Neural progenitor cell (in vitro differentiated cells): ENCODE data around the gene COP1.
"Not testable (repeated sequence)": the region's sequence is repeated elsewhere in the genome, so short reads cannot be mapped to it uniquely, and the experiment has no call there.

Source experiments
- EZH2phosphoT487 ChIP-seq: fragments of 200-600 bp; sonication (generic); IDR thresholded peaks from 2 replicates; pipeline ENCODE4 v1.6.1; 2017; ENCODE audit warnings: antibody characterized with exemption
- TF ChIP-seq, protein P1 (sequence below): fragments of 200-600 bp; sonication (generic); IDR thresholded peaks from 2 replicates; pipeline ENCODE4 v1.5.1; 2017; ENCODE audit warnings: antibody characterized with exemption, mild to moderate bottlenecking

DNA sequence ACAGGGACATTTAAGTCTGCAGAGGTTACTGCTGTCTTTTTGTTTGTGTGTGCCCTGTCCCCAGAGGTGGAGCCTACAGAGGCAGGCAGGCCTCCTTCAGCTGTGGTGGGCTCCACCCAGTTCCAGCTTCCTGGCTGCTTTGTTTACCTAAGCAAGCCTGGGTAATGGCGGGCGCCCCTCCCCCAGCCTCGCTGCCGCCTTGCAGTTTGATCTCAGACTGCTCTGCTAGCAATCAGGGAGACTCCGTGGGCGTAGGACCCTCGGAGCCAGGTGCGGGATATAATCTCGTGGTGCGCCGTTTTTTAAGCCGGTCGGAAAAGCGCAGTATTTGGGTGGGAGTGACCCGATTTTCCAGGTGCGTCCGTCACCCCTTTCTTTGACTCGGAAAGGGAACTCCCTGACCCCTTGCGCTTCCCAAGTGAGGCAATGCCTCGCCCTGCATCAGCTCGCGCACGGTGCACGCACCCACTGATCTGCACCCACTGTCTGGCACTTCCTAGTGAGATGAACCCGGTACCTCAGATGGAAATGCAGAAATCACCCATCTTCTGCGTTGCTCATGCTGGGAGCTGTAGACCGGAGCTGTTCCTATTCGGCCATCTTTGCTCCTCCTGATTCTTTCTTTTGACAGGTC, 199.2 kb downstream of the COP1 start:
- TF ChIP-seq, protein P1, sequence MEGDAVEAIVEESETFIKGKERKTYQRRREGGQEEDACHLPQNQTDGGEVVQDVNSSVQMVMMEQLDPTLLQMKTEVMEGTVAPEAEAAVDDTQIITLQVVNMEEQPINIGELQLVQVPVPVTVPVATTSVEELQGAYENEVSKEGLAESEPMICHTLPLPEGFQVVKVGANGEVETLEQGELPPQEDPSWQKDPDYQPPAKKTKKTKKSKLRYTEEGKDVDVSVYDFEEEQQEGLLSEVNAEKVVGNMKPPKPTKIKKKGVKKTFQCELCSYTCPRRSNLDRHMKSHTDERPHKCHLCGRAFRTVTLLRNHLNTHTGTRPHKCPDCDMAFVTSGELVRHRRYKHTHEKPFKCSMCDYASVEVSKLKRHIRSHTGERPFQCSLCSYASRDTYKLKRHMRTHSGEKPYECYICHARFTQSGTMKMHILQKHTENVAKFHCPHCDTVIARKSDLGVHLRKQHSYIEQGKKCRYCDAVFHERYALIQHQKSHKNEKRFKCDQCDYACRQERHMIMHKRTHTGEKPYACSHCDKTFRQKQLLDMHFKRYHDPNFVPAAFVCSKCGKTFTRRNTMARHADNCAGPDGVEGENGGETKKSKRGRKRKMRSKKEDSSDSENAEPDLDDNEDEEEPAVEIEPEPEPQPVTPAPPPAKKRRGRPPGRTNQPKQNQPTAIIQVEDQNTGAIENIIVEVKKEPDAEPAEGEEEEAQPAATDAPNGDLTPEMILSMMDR = not testable (repeated sequence)
- TF ChIP-seq EZH2phosphoT487 = not testable (repeated sequence)
